HG03342 (cell line): Measurements from ENCODE around the gene LGR4.
"Not testable (repeated sequence)": the region's sequence is repeated elsewhere in the genome, so short reads cannot be mapped to it uniquely, and the experiment has no call there.

ENCODE experiments used
- ATAC-seq: cut with Tn5 transposase; IDR thresholded peaks from one replicate; pipeline ENCODE4 v1.9.1; 2021; ENCODE audit warnings: mild to moderate bottlenecking, moderate library complexity; ENCODE audit not compliant: unreplicated experiment

LGR4 gene, protein sequence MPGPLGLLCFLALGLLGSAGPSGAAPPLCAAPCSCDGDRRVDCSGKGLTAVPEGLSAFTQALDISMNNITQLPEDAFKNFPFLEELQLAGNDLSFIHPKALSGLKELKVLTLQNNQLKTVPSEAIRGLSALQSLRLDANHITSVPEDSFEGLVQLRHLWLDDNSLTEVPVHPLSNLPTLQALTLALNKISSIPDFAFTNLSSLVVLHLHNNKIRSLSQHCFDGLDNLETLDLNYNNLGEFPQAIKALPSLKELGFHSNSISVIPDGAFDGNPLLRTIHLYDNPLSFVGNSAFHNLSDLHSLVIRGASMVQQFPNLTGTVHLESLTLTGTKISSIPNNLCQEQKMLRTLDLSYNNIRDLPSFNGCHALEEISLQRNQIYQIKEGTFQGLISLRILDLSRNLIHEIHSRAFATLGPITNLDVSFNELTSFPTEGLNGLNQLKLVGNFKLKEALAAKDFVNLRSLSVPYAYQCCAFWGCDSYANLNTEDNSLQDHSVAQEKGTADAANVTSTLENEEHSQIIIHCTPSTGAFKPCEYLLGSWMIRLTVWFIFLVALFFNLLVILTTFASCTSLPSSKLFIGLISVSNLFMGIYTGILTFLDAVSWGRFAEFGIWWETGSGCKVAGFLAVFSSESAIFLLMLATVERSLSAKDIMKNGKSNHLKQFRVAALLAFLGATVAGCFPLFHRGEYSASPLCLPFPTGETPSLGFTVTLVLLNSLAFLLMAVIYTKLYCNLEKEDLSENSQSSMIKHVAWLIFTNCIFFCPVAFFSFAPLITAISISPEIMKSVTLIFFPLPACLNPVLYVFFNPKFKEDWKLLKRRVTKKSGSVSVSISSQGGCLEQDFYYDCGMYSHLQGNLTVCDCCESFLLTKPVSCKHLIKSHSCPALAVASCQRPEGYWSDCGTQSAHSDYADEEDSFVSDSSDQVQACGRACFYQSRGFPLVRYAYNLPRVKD

DNA sequence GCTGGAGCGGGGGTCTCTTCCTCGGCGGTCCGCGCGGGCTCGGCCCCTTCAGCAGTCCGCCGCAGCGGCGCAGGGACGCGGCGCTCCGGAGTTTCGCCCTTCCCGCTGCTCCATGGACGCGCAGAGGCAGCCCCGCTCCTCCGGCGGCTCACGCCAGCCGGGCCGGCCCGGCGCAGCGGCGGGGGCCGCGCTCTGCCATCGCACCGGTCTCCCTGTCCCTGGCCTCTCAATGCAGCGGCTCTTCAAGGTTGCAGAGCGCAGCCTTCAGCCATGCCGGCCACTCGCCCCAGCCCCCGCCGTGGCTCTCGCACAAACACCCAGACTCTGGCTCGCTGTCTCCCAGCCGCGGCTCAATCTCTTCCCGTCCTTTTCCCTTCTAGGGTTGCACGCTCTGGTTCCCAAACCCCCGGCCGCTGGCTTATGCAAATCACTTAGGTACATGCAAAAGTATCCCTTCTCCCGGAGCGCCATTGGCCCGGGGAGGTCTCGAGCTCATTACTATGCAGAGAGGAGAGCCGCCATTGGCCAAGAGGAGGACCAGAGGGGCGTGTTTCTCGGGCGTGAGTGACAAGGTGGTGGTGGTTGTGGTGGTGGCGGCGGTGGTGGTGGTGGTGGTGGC lies at the start of gene LGR4:
Gene LGR4 (minus strand): TSS at position 393 of the 619 bp plus-strand sequence. CDS start 488 bp downstream, outside the sequence.
- peak; percentile 78 for ATAC-seq

DNA sequence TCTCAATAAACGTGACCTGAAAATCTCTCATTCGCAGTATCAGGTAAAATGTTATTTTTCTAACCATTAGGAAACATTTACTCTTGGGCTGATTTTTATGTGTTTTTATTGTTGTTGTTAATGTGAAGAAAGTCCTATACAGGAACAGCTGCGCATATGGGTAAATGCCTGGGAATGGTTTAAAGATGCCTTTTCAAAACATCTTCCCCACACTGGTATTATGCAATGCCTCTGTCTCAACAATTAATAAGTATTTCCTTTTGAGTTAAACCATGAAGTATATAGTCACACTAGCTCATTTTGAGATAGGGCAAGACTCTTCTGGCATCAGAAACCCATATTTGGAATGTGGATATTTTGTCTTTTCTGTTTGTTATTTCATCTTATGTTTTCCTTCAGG lies 47.6 kb upstream of the LGR4 start:
- ATAC-seq: no peak

DNA sequence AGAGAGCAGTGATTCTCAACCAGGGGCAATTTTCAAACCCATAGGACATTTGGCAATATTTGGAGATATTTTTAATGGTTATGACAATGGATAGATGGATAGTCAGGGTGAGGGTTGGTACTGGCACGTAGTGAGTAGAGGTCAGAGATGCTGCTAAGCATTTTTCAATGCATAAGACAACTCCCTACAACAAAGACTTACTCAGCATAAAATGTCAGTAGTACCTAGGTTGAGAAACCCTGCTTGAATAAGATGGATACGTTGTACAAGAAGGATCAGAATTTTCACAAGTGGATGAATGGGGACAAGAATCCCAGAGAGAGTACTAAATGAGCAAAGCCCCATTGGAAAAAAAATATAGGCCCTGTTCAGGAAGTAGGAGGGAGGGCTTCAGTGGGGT lies 45.9 kb upstream of the LGR4 start:
- ATAC-seq: no peak

DNA sequence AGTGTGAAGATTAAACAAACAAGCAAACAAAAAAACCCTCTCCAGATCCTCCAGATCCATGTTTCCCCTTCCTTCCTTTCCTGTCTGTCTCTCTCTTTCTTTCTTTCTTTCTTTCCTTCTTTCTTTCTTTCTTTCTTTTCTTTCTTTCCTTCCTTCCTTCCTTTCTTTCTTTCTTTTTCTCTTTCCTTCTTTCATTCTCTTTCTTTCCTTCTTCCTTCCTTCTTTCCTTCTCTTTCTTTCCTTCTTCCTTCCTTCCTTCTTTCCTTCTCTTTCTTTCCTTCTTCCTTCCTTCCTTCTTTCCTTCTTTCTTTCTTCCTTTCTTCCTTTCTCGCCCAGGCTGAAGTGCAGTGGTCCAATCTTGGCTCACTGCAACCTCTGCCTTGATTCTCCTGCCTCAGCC lies 44.9 kb upstream of the LGR4 start:
- not testable (repeated sequence) for ATAC-seq

DNA sequence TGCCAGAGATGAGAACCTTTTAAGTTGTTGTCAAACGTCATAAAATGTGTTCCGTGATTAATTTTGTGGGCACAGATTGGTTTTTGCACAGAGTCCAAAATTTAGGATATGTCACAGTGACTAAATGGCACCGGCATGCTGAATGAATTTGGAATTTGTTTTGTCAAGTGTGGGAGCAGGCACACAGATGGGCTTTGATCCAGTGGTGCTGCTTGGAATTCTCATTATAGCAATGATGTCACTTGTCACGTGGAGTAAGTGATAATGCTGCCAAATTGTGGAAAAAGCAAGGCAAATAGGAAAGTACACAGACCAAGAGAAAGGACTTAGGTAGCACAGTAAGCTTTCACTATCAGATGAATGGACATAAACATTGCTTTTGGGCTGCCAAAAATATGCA lies 42.0 kb upstream of the LGR4 start:
- no peak for ATAC-seq

DNA sequence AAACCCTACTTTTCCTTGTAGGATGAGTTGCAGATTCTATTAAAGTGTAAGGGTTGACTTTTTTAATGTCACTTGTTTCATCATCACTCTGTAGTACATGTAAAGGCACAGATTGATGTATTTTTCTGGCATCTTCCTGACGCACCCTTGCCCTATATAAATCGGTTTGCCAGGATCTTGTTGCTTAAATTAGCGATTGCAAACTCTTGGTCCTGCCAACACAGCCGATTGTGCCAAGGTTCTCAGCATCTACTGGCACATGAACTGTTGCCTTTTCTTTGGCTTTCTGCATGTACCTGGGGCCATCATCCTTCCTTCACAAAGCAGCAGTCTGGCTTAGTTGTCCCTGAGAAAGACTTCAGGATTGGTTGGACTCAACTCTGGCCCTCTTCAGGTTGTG lies 41.5 kb upstream of the LGR4 start:
- no peak for ATAC-seq

DNA sequence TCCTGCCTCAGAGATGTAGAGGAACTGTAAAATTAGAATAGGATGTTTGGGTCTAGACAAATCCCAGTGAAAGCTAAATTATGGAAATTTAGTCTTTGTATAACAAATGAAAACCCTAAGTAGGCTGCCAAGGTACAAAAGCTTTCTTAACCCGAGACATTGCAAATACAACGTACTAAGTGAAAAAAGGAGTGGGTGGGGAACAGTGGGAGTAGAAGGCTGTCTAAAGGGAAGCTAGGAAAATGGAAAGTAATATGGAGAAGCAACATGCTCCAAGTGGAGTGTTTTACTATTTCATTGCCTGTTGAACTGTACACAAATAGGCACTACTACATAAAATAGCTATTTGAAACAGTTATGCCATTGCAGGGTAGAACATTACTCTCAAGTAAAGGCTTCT lies 40.8 kb upstream of the LGR4 start:
- ATAC-seq: no peak

DNA sequence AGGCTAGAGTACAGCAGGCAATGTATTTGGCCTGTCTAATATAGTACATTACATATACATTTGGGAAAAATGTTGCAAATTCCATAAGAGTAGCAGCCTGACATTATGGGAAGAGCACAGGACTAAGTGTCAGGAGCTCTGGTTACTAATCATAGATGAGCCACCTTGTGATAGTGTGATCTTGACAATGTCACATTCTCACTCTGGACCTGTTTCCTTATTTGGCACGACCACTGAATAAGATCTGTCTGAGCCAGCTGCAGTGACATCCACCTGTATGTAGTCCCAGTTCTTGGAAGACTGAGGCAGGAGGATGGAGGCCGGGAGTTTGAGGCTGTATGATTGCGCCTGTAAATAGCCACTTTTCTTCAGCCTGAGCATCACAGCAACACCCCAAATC lies 39.6 kb upstream of the LGR4 start:
- no peak for ATAC-seq

DNA sequence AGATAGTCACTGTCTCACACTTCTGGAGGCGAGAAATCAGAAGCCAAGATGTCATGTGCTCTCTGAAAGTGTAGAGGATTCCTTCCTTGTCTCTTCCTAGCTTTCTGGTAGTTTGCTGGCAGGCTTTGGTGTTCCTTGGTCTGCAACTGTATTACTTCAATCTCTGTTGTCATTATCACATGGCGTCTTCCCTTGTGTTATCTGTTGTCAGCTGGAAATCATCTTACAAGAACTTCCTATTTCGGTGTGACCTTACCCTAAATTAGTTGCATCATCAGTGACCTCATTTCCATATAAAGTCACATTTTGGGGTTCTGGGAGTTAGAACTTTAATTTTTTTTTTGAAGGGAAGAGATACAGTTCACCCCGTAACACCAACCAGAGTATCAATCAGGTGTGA lies 37.3 kb upstream of the LGR4 start:
- ATAC-seq: no peak

DNA sequence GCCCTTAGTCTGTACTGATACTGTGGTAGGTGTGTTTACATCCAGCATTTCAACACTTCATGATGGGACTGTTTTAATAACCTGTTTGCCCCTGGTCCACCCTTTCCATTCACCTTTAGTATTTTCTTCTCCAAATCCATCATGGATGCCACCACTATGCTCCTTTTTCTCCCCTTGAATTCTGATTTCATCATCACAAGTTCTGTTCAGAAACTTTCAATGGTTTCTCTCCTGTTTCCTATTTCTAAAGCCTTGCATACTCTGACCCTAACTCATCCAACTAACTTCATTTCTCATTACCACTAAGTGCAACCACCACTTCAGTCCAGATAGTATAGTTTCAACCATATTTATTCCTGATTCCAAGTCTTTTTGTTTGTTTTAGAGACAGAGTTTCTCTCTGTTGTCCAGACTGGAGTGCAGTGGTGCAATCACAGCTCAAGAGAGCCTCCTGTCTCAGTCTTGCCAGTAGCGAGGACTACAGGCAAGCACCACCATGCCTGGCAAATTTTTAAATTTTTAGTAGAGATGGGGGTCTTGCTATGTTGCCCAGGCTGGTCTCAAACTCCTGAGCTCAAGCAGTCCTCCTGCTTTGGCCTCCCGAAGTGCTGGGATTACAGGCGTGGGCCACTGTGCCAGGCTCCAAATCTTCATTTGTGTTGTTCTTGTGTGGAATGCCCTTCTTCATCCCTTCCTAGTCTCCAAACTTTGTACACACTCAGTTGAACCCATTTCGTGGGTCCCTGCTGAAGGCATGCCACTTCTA lies 35.1 kb upstream of the LGR4 start:
- ATAC-seq: no peak

DNA sequence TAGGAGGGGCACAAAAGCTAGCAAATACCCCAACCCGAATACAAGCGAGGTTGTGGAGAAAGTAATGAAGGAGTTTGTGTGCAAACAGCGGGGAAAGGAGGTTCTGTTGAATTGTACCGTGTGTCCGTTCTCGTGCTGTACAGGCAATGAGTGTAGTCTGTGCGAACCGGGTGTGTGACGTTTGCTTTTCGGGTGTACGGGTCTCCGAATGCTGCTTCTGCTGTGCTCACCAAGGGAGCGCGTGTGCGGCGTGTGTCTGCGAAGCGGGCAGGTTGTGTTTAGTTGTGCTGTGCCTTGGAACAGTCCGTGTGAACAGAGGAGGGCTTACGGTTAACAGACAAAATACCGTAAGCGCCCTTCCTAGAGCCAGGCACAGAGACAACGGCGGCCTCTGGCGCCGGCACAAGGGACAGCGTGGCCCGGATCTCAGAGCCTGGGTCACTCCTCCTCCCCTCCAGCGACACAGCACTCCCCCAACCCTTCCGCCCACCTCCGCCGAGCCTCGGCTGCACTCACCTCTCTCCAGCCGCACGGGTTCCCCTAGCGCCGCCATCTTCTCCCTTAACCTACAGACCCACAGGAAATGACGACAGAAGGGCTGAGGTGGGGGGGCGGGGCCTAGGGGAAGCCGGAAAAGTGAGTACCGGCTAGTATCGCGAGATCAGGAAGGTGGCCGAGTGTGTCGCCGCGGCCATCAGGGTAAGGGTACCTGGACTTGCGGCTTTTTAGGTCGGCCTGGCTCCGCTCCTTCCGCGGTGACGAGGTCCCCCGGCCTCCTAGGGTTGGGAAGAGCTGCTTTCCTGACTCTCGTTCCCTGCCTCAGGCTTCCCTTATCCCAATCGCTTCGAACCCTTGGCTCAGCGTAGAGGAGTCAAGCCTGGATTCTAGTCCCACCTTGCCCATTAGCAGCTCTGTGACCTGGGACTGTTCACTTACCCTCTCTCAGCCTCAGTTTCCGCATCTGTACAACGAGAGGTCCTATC lies 33.9 kb upstream of the LGR4 start, which contains the start of gene LIN7C:
Gene LIN7C (minus strand): TSS at position 570 of the 983 bp plus-strand sequence. CDS start 17 bp downstream, at position 553.
- peak; percentile 95 for ATAC-seq

DNA sequence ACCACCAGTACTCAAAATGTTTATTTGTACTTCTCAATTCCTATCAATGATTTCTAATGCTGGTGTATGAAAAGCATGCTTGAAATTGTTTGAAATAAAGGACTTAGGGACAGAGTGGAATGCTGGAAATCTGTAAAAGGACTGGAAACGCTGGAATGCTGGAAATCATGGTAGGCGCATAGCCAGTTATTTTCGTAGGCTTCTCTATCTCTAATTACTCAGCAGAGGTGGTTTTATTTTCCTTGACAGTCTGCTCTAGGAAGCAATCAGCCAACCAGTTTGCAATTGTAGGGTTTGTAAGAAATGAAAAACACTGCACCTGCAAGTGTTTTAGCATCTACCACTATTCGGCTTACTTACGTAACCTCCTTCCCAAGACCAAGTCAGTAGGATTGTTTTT lies 33.2 kb upstream of the LGR4 start:
- peak; percentile 1 for ATAC-seq

DNA sequence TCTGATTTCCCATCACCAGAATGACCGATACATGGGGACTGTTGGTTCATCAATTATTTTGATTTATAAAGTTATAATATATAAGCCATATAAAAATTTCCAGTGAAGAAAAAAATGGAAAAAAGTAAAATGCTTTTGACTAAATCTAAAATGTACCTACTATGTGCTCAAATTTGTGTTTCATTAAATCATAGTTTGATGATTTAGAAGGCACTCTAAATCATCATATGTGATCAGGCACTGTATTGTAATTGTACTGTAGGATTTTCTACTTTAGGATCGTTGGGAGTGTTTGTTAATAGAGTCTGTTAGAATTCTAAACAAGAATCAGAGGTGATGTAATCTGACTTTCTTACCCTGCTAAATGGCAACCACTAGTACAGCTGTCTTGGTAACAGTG lies 31.6 kb upstream of the LGR4 start:
- no peak for ATAC-seq

DNA sequence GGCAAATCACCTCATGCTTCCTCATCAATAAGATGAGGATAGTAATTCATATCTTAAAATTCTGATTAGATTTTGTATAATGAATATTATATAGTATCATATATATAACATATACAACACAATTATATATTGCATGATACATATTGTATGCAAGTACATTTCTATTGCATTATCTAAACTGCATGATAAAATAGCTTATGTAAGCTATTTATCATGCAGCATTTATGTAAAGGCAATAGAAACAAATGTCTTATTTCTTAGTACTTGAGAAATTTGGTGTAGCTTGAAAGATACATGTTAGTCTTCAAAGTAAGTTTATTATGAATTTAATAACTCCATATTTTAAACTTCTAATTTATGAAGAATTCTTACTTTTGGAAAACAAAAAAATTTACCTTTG lies 28.5 kb upstream of the LGR4 start:
- no peak for ATAC-seq

DNA sequence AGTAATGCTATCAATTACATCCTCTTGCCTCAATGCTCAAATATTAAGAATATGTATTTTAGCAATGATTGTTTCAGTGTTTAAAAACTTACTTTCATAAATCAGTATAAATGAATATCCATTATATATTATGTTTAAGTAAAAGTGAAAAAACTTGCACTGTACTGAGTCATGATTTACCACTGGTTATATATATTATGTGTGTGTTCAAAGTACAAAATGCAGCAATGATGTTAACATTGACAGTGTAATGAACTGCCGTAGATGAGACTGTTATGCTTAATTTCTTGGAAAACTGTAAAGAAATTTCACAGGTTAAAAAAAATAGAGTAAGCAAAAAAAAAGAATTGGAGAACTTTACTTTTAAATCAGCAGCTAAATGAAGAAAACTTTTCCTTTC lies 25.3 kb upstream of the LGR4 start:
- no peak for ATAC-seq

DNA sequence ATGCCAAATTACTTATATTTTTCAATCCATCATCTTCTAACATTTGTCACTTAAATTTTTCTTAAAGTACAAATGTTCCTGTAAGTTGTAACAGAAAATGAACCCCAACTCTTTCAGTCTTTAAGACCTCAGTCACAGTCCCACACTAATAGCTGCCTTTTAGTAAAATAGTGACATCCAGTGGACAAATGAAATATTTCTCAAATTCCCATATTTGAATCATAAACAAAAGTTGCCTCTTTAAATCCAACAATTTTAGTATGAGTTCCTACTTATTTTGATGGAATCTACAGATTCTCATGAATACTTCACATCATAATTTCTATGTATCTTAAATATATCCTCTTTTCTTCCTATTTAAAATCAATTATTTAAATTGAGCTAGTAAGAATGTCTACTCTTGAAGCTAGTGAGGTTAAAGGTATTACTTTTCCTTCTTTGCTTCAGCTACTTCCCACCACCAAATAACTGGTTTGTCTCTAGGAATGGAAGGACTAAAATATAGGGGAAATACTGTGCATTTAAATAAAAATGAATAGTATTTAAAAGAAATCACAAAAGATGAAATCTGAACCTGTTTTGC lies 24.8 kb upstream of the LGR4 start:
- peak; percentile 75 for ATAC-seq

DNA sequence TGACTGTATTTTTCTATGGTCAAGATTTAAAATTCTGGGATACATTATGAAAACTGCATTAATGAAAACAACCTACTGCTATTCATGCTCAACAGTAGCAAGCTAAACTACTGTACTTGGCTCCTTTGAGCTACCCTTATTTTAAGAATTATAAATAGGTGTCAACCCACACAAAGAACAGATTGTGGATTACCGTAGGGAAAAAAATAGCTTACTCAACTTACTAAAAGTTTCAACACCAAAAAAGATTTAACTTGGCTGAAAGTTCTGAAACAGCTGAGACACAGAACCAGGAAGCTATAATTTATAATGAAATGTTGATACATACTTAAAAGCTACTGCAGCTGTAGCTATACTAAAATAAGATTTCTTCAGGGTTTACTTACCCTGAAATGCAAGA lies 23.9 kb upstream of the LGR4 start:
- no peak for ATAC-seq

DNA sequence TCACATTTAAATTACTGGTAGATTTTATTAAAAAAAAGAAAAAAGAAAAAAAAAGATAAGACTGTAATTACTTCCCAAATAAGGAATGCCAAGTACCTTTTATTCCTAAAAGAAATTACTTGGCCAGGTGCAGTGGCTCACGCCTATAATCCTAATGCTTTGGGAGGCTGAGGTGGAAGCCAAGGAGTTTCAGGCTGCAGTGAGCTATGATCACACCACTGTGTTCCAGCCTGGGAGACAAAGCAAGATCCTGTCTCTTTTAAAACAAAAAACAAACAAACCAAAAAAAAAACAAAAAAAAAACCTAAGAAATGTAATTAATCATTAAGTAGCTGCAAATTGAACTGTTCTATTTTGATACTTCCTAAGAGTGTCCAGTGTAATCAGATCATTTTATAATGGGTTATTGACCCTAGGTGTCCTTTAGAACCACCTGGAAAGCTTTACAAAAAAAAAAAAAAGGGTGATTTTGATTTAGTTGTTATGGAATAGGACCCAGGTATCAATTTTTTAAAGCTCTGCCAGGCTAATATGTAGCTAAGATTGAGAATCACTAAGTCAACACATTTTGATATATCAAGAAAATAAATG lies 23.2 kb upstream of the LGR4 start:
- ATAC-seq: no peak

DNA sequence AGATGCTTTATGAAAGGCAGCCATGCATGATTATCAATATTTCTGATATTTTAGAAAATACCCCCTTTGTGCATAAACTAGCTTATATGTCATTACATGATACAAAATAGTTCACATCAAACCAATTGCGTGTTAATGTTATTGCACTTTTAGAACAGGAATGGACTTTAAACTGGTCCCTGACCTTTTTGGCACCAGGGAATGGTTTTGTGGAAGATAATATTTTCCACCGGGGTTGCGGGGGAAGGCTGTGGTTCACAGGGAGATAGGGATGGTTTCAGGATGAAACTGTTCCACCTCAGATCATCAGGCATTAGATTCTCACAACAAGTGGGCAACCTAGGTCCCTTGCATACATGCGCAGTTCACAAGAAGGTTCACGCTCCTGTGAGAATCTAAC lies 16.5 kb upstream of the LGR4 start:
- no peak for ATAC-seq
